Activated naive CD4-positive, alpha-beta T cell treated with anti-CD3 and anti-CD28 coated beads, Interleukin-2, amount 50 U/mL, for 72 hours (primary cell): ENCODE measurements around the gene ARL15. TPM values are rescaled to one million over a fixed set of nuclear protein-coding genes. Genes with fewer than 3 reads are reported as not detected.
"Not testable (repeated sequence)": the region's sequence is repeated elsewhere in the genome, so short reads cannot be mapped to it uniquely, and the experiment has no call there.

ENCODE experiments used
- ATAC-seq, 2 donors: fragments of 150-1000 bp; cut with Tn5 transposase; 2 replicates each; pipeline ENCODE4 v1.10.0; 2021; ENCODE audit warnings: mild to moderate bottlenecking in 2 of 2, moderate library complexity in 2 of 2
- DNase-seq, 2 donors: peaks; one replicate each; pipeline ENCODE4 v3.0.0; 2021 to 2022; ENCODE audit warnings: low spot score in 2 of 2
- H3K27ac Mint-ChIP-seq, 2 donors: one replicate each; pipeline ENCODE4 v1.8.0; 2022; ENCODE audit warnings: mild to moderate bottlenecking in 2 of 2, mixed read lengths in 2 of 2
- H3K36me3 Mint-ChIP-seq, 2 donors: one replicate each; pipeline ENCODE4 v1.8.0; 2022; ENCODE audit warnings: mixed read lengths in 2 of 2
- H3K9me3 Mint-ChIP-seq, 2 donors: one replicate each; pipeline ENCODE4 v1.8.0; 2022; ENCODE audit warnings: mixed read lengths in 2 of 2
- total RNA-seq, 2 donors: library from RNA; stranded (reverse); gene quantifications; one replicate each; pipeline ENCODE4 v1.2.3, GENCODE V29; 2022

Gene ARL15
- total RNA-seq, 2 donors from 2014 or later: 7.1 to 10.2 TPM

DNA sequence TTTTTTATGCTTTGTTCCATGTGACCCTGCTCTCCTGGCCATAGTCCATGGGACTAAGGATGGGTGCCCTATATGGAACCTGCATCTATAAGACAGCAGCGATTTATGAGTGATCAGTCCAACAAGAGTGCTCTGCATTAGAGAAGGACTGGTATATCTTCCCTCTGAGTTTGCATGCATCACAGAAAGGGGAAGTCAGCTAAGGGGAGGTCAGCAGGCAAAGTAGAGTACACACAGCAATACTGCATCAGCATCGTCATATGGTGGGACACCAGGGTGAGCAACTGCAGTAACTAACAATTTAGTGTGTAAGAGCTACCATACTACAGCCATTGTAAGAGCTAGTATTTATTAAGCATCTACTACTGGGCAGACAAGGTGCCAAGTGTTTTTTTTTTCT is 438.6 kb downstream of the ARL15 start:
- no peaks in the 10 kb centered on the region for H3K36me3 Mint-ChIP-seq

DNA sequence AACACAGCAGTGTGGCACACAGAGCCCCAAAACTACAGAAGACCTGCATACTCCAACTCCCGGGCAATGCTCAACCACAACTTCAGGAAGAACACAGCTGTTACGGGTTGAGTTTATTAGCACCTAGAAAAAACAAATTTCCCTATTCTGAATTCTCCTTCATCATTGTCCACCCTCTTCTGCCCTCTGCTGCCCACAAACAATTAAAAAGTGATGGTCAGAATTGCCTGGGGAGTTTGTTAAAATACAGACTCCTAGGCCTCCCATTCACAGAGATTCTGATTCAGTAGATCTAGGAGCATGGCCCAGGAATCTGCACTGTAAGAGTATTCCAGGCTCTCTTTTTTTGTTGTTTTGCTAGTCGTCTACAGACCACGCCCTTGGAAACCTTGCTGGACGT is 439.3 kb downstream of the ARL15 start:
- Mint-ChIP-seq H3K27ac (no peak overlapping the region), H3K9me3 (peaks cover 11 to 13% of the 10 kb centered on the region in 2 donors)
- ATAC-seq: no peak

More for the DNA sequence above, 438.6 kb downstream of the ARL15 start:
- Mint-ChIP-seq H3K9me3 (peaks cover 11 to 13% of the 10 kb centered on the region in 2 donors), H3K27ac (no peak overlapping the region)
- ATAC-seq: no peak
- no peak for DNase-seq

DNA sequence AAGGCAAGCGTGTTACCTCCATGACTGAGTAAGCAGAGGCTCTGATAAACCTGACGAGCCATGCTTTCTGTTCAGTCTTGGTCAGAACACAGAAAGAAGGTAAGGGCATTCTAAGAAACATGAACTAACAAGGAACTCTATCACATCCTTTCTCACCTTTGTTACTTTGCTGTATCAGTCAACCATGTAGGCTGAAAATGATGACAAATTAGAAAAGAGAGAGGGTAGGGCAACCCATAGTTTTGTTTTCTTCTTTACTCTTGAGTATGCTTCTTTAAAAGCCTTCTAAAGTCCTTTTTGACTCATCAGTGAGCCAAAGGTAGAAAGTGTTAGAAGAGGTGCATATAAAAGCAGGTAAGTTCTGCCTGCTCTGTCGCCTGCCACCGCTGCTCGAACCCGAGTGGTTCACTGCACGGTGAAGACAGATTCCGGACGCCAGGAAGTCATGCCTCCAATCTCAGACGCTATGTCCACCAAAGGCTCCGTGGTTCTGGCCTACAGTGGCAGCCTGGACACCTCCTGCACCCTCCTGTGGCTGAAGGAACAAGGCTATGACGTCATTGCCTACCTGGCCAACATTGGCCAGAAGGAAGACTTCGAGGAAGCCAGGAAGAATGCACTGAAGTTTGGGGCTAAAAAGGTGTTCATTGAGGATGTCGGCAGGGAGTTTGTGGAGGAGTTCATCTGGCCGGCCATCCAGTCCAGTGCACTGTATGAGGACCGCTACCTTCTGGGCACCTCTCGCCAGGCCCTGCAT is 451.5 kb downstream of the ARL15 start:
- DNase-seq: no peak
- Mint-ChIP-seq H3K9me3 (peaks cover 5 to 7% of the 10 kb centered on the region in 2 donors), H3K36me3 (peaks cover 0 to 6% of the 10 kb centered on the region in 2 donors), H3K27ac (no peak overlapping the region)
- ATAC-seq: peak in 1 of 2 donors; percentile 60

More for the DNA sequence above, 439.3 kb downstream of the ARL15 start:
- H3K36me3 Mint-ChIP-seq: no peaks in the 10 kb centered on the region
- DNase-seq: no peak

DNA sequence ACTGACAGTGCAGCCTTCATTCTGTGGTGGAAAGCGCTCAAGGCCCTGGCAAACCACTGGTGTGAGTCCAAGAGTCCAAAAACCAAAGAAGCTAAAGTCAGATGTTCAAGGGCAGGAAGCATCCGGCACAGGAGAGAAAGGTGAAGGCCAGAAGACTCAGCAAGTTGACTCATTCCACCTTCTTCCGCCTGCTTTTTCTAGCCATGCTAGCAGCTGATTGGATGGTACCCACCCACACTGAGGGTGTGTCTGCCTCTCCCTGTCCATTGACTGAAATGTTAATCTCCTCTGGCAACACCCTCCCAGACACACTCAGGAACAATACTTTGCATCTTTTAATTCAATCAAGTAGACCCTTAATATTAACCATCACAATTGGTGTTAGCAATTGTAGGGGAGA is 453.9 kb downstream of the ARL15 start:
- H3K27ac Mint-ChIP-seq: no peak overlapping the region
- H3K36me3 Mint-ChIP-seq: peaks cover 0 to 12% of the 10 kb centered on the region in 2 donors
- no peak for ATAC-seq
- DNase-seq: no peak
- H3K9me3 Mint-ChIP-seq: peaks cover 11 to 19% of the 10 kb centered on the region in 2 donors

DNA sequence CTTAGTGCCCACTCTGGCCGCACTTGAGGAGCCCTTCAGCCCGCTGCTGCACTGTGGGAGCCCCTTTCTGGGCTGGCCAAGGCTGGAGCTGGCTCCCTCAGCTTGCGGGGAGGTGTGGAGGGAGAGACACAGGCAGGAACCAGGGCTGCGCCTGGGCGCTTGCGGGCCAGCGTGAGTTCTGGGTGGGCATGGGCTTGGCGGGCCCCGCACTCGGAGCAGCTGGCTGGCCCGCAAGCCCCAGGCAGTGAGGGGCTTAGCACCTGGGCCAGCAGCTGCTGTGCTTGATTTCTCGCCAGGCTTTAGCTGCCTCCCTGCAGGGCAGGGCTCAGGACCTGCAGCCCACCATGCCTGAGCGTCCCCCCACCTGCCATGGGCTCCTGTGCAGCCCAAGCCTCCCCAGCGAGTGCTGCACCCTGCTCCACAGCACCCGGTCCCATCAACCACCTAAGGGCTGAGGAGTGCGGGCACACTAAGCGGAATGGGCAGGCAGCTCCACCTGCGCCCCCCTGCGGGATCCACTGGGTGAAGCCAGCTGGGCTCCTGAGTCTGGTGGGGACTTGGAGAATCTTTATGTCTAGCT is 473.4 kb downstream of the ARL15 start:
- H3K27ac Mint-ChIP-seq, DNase-seq, H3K9me3 Mint-ChIP-seq, ATAC-seq, H3K36me3 Mint-ChIP-seq: not testable (repeated sequence)

DNA sequence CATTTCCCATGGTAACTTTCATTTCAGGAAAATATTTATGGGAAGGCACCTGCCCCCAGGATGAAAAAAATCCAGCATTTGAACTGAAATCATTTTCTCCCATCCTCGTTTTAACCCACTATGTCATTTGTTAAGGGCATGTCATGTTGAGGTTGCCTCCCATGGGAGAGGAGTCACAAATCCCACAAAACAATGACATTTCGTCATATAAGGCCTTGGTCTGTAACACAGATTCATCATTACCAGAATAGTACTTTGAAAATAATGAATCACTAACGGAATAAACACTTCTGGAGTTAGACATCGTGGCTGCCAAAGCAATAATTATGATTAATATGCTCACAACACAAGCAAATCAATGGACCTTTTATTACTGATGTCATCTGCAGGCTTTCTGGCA is 475.9 kb downstream of the ARL15 start:
- Mint-ChIP-seq H3K36me3 (peaks cover 0 to 5% of the 10 kb centered on the region in 2 donors), H3K9me3 (no peaks in the 10 kb centered on the region)

More for the DNA sequence above, 475.9 kb downstream of the ARL15 start:
- DNase-seq: no peak
- ATAC-seq: no peak
- H3K27ac Mint-ChIP-seq: no peak overlapping the region

Other genes starting within 250 kb of the ARL15 start
- not detected for gene HSPB3, start 145.1 kb upstream of the ARL15 start, total RNA-seq
- gene SNX18, start 207.2 kb upstream of the ARL15 start, total RNA-seq: 1 to 10 TPM; 3.8 to 4.6 TPM